HG03520 (cell line): ENCODE results near the gene RINT1.

Experiments used
- ATAC-seq: cut with Tn5 transposase; IDR thresholded peaks from one replicate; pipeline ENCODE4 v1.9.1; 2021; ENCODE audit warnings: mild to moderate bottlenecking, moderate library complexity; ENCODE audit not compliant: unreplicated experiment

The RINT1 gene

DNA sequence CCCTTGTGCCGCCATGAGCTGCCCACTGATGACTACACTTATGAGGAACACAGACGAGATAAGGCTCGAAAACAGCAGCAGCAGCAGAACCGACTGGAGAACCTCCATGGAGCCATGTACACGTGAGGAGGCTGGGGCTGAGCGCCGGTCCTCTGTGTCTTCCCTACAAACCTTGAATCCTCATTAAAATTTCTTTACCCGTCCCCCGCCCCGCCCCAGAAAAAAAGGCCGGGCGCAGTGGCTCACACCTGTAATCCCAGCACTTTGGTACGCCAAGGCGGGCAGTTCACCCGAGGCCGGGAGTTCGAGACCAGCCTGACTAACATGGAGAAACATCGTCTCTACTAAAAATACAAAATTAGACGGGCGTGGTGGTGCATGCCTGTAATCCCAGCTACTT lies 1.5 kb upstream of the RINT1 start:
- ATAC-seq = no peak

DNA sequence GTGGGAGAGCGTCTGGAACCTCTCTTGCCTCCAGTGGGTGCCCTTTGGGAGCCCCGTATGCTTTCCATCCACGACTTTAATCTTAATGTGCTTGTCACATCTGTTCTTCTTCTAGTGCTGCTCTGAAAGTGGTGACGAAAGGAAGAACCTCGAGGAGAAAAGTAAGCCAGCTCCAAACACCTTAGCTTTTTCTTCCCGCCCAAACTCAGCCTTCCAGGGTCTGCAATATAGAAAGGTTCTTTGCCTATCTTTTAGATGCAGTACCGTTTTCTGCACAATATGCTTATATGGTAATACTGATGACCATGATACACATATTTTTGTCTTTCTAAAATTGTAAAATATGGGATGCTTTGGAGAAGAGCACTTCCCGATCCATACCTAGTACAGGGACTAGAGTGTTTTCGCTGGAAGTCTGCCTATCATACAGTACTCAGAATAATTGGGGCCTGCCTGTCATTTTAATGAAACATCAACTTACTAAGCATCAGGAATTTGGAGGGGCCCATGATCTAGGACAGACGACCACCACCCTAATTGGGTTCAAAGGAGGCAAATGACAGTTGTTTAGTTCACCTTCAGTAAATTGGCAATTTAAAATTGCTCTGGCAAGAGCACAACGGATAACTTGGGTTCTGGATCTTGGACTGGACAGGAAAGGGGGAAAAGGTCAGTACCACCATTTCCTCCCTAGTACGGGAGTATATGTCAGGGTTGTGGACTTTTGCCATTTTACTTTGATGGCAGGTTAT lies 884 bp downstream of the RINT1 start:
- ATAC-seq = no peak

DNA sequence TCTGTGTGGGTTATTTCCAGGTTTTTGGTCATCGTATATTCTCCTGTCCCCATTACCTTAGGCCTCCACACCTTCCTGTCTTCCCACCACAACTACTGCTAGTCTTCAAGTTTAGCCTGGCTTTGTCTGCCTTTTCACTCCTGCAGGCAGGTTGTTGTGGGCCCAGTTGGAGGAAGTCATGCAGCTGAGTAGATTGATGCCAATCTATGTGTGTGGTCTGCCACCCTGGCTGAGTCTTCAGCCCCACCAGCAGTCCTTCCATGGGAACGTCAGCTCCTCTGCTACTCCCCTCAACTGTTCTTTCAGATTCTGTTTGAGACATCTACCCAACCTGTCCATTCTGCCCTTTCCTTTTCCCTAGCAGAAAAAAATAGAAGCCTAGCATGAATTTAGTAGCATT lies 6.3 kb downstream of the RINT1 start:
- no peak for ATAC-seq

DNA sequence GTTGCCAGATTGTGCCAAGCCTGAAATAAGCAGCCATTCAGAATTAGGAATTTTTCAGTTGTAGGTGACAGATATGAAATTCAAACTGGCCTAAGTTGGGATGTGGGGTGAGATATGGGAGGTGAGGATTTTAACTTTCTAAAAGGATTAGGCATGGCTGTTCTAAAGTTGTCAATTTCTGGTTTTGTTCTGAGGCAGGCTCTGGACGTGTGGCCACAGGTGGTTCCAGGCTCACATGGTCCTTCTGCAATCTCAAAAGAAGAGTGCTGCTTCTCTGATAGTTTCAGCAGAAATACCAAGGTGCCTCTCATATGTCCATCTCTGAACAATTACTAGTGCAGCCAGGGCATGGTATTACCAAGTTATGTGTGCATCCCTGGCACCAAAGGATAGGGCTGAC lies 27.9 kb downstream of the RINT1 start:
- no peak for ATAC-seq

DNA sequence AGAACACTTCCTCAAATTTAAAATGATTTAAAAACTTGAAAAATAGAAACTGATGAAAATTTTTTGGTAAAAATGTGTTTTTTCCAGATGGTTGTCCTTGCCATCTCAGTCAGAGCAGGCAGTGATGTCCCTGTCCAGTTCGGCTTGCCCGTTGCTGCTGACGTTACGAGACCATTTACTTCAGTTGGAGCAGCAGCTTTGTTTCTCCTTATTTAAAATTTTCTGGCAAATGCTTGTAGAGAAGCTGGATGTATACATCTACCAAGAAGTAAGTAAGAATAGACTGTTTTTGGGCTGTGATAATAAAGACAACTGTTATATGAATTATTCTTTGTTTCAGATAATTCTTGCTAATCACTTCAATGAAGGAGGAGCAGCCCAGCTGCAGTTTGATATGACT lies 33.2 kb downstream of the RINT1 start:
- no peak for ATAC-seq

DNA sequence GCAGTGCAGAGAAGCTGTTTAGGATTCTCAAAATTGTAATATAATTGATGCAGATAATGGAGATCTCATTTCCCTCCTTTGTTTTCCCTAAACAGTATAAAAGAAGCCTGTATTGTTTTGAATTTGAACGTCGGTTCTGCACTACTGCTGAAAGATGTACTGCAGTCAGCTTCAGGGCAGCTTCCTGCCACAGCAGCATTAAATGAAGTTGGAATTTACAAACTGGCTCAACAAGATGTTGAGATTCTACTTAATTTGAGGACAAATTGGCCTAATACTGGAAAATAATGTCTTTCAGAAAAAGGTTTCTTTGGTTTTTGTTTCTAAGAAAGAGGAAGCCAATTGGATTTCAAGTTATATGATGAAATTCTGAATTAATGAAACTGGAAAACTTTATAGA lies 35.0 kb downstream of the RINT1 start:
- ATAC-seq = no peak

DNA sequence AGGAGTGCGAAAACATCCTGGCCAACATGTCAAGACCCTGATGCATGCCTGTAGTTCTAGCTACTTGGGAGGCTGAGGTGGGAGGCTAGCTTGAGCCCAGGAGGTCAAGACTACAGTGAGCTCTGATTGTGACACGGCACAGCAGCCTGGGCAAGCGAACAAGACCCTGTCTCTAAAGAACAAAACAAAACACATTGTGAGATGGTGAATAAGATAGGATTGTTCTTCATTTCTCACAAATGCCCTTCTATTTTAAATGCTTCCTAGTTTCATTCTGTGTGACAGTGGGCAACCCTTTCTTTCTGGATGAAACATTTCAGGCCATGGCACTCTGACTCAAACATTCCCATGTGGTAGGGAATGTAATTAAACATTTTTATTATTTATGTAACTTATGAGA lies 35.8 kb downstream of the RINT1 start:
- no peak for ATAC-seq

DNA sequence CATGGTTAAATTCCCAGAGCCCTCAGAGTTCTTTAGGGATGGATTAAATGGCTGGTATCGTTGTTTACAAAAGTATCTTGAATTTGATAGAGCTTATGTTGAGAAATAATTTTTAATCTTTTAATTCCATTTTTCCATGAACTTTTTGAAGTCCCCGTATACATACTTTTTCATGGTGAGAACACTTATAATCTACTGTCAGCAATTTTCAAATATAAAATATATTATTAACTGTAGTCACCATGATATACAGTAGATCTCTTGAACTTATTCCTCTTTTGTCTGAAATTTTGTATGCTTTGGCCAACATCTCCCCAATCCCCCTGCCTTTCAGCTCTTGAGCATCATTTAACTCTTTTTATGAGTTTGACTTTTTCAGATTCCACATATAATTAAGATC lies 39.9 kb downstream of the RINT1 start:
- no peak for ATAC-seq

DNA sequence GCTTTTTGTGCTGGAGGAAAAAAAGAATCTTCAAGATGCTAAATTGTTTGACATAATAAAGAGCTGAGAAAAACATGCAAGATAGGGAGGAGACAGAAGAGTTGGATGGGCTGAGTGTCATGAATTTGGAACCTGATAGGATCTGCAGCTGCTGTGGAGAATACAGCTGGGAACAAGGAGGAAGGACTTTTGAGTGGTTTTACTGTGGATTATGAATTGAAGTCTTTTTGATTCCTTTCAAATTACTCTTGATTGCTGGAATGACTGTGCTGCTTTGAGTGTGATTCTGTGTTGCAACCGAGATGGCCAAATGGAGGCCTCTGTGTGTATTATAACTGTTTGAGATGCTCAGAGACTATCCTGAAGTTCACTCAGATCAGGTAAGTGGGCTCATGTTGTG lies 45.2 kb downstream of the RINT1 start:
- ATAC-seq = no peak

DNA sequence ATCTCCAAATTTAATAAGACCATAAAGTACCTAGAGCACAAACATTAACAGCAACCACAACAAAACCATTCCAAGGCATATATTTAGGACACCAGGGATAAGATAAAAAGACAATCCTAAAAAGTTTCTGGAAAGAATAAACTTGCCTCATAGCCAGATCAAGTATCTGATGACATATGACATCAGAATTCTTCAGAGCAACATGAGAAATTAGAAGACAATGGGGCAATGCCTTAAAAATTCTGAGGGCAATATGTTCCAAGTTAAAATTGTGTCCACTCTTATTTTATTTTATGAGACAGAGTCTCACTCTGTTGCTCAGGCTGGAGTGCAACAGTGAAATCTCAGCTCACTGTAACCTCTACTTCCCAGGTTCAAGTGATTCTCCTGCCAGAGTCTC lies 46.5 kb downstream of the RINT1 start:
- ATAC-seq = no peak

DNA sequence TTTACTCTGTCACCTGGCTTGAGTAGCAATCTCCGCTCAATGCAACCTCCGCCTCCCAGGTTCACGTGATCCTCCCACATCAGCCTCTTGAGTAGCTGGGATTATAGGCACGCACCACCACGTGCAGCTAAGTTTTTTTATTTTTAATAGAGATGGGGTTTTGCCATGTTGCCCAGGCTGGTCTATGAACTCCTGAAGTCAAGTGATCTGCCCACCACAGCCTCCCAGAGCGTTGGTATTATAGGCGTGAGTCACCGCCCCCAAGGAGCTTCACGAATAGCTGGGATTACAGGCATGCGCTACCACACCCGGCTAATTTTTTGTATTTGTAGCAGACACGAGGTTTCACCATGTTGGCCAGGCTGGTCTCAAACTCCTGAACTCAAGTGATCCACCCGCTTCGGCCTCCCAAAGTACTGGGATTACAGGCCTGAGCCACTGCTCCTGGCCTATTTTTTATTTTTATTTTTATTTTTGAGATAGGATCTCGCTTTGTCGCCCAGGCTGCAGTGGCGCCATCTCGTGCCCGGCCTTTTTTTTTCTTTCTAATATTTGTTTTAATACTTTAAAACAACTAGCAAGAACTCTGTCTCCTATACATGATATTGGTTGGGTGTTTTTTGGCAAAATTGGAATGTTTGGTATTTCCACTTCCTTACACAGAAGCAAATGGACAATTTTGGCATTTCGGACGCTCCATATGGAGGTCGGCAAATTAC lies 48.2 kb downstream of the RINT1 start:
- no peak for ATAC-seq

DNA sequence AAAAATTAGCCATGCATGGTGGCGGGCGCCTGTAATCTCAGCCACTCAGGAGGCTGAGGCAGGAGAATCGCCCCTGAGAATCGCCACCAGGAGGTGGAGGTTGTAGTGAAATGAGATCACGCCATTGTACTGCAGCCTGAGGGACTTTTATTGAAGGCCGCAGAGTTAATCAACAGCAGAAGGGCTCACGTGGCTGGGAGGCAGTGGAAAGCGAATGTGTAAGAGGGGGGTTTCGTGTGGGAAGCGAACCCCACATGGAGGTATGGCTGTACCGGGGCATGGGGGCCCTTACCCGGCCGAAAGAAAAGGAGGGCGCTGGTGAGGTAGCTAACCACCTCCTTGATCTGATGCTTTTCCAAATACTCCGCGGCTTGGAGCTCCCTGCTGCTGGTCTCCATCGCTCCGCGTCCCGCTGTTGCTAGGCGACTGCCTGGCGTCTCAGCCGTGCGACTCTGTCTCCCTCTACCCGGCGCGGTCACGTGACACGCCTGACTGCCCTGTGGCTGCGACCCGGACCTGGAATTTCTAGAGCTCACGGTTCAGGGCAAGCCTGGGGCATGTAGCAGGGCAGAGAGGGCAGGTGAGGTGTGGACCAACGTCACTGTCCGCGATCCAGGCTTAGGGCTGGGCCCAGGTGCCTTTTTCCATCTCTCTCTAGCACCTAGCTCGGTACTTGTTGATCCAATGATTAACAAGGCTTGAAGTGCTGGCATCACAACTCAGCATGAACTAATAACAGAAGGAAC lies 49.2 kb downstream of the RINT1 start, which contains the start of gene EFCAB10:
Gene EFCAB10 (minus strand): TSS at position 428 of the 746 bp plus-strand sequence. CDS start 30 bp downstream, at position 398.
- ATAC-seq = peak; percentile 83

DNA sequence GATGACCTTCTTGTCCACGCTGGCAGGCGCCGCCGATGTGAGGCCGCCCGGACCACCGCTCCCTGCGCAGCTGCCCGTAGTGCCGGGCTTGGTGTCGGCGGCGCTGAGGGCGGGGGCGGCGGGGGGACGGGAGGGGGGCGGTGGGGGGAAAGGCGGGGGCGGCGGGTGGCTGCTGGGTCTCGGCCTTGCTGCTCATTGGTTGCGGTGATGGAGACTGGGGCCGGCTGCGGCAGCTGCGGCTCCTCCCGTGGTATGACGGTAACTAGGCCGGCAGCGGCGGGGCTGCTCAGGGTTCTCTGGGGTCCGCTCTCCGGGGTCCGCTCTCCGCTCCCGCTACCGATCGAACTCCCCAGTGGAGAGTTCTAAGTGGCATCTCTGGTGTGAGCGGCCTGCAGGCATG lies 51.1 kb downstream of the RINT1 start:
- ATAC-seq = no peak

DNA sequence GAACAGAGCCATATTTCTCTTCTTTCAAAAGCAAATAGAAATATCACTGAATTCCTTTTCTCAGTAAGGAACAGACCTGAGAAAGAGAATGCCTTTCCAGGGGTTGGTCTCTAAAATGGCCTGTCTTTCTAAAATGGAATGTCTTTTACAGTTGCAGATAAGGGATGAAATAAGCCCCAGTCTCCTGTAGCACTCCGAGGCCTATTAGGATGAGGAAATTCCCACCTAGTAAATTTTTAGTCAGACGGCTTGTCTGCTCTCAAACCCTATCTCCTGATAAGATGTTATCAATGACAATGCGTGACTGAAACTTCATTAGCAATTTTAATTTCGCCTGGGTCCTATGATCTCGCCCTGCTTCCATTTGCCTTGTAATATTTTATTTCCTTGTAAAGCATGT lies 52.2 kb downstream of the RINT1 start:
- no peak for ATAC-seq

DNA sequence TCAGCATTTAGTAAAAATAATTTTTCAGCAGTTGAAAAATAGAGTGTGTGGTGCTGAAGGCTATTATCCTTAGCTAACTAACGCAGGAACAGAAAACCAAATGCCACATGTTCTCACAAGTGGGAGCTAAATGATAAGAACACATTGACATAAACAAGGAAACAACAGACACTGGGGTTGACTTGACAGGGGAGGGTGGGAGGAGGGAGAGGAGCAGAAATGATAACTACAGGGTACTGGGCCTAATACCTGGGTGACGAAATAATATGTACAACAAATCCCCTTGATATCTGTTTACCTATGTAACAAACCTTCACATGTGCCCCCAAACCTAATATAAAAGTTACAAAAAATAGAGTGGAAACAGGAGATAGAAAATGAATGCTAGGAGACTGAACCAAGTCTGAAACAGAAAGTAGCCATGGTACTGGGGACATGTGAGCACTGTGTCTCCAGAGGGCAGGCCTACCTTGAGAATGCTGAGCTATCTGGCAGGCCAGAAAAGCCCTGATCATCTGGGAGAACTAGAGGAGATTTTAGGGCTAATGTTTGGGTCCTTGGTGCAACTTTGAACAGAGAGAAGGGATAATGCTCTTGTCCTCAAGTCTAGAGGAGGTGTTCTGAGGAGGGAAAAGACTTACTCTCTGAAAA lies 54.0 kb downstream of the RINT1 start:
- ATAC-seq = no peak

DNA sequence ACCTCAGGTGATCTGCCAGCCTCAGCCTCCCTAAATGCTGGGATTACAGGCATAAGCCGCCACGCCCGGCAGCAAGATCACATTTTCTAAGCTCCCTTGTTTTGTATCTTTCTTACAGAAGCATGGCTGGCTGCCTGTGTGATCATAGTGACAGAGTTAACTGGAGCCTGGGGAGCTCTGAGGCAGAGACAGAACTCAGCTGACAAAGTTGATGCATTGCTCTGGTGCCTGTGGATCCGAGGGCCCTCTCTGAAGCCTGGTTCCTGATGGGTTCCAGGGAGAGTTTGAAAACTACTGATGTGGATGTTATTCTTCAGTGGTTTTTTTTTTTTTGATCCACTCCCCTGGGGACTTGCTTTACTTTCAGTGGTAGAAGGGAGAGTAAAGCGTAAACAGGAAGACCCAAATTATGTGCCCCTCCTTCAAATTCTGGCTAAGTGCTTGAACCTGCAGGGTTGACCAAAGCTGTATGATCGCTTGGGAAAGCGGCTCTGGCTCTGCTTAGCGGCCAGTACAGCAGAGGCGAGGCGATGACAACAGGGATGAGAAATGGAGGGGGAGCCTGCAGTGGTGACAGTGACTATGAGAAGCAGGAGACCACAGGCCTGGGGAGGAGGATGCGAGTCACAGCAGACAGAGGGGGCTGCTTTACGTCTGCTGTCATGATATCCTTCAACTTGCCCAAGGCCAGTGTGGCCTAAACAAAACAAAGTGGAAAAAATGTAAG lies 56.1 kb downstream of the RINT1 start:
- no peak for ATAC-seq

DNA sequence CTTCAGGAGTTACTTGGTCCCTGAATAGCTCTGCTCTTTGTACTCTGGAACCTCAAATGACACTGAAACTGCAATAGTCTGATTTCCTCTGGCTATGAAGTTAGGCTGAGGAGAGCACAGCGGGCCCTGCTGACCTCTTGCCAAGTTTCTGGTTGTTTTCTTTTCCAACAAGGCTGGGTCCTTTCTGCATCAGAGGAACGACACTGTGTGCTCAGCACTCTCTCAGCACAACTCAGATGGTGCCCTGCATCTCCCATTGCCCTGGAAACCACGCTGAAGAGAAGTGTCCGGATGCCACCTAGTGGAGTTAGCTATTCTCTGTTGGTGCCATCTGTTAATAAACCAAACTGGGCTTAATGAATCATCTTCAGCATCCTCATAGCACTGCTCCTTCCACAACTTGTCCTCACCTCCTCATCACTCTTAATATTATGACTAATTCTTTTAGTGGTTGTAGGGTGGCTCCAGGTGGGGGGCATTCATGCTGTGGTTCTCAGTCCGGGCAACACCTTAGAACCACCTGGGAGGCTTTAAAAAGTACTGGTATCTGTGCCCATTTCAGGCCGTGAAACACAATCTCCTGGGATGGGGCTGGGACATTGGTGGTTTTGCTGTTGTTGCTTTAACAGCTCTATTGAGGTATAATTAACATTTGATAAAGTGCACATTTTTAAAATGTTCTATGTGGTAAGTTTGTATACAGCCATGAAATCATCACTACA lies 57.5 kb downstream of the RINT1 start:
- peak; percentile 76 for ATAC-seq

DNA sequence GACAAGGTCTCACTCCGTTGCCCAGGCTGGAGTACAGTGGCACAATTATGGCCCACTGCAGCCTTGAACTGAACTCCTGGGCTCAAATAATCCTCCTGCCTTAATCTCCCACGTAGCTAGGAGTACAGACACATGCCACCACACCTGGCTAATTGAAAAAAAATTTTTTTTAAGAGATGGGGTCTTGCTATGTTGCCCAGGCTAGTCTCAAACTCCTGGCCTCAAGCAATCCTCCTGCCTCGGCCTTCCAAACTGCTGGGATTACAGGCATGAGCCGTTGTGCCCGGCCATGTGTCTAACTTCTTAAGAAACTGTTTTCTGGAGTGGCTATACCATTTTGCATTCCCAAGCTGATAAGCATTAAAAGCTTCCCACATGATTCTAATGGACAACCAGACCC lies 58.8 kb downstream of the RINT1 start:
- no peak for ATAC-seq

DNA sequence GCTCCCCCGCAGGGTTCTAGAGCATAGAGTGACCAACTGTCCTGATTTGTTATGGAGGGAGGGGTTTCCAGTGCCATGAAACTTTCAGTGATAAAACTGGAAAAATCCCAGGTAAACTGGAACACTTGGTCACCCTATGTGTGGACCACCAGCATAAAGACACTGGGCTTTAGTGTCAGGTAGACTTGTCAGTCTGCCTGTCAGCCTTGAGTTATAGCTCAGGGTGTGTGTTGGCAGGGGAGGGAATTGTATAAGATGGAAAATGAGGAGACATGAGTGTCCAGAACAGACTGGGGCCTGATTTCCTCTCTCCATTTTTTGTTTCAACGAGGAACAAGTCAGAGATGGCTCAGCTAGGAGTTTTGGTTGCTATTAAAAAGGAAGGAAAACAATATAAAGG lies 59.5 kb downstream of the RINT1 start:
- ATAC-seq = no peak

DNA sequence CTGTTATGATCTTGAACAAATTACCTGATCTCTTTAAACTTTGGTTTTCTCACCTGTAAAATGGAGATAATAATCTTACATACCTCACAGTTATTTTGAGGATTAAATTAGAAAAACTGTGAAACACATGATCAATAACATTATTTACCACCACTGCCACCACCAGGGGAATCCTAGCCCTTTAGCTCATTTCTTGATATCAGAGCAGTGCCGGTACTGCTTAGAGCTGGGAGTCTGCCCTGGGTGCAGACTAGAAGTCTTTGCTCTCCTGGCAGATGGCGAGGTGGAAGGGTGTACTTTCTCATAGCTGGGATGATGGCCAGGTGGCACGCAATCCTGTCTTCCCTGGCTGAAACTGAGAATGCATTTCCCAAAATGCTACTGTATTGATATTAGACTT lies 62.0 kb downstream of the RINT1 start:
- no peak for ATAC-seq
